SH-SY5Y (cell line): Measurements from ENCODE around the gene TEX55.

Experiments used
- GATA2 ChIP-seq: IDR thresholded peaks from 2 replicates; pipeline ENCODE4 v1.6.1; 2011; ENCODE audit warnings: mild to moderate bottlenecking, low read depth, low read length
- GATA3 ChIP-seq: IDR thresholded peaks from 2 replicates; pipeline ENCODE4 v1.6.1; 2011; ENCODE audit warnings: low read depth, mild to moderate bottlenecking, low read length, moderate library complexity

DNA sequence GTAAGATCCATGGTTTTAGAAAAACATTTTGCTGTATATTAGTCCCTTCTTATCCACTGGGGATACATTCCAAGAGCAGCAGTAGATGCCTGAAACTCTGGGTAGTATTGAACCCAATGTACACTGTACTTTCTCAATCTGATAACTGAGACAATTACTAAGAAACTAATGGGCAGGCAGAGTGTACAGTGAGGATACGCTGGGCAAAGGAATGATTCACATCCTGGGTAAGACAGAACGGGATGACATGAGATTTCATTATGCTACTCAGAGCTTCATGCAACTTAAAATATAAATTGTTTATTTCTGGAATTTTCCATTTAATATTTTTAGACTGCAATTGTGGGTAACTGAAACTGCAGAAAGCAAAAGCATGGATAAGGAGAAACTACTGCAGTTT, 46.2 kb upstream of the TEX55 start:
- TF ChIP-seq GATA3 (no peak), GATA2 (no peak)
